Measurements from ENCODE around the gene PNPLA2. TPM values are rescaled to one million over a fixed set of nuclear protein-coding genes. Genes with fewer than 3 reads are reported as not detected.

Gene PNPLA2
- total and polyA plus RNA-seq, 10 of the 15 experiments (the other 5 are each of a cell fraction or from before 2014, with no cell fraction given) = 0.19 to 34.0 (median 8.1) TPM

GRCh38 chr11:858762-859339 is 40.1 kb downstream of the PNPLA2 start:
- H3K4me1 ChIP-seq (ENCODE audit: control insufficient read depth, insufficient read depth, low read length) = no peaks in the 10 kb centered on the region
- BruUV-seq (replicated peaks) = no TSS peak
- H3K9ac ChIP-seq (ENCODE audit: control insufficient read depth, insufficient read depth, low read length) = no peak overlapping the region
- FAIRE-seq (no peak), ATAC-seq (no peak), DNase-seq (ENCODE audit: low read depth, low spot score) (no peak)
- CTCF ChIA-PET = no interaction called here
- H3K36me3 ChIP-seq (ENCODE audit: control insufficient read depth in 2 of 2, insufficient read depth in 2 of 2, low read length in 1 of 2) = no peaks in the 10 kb centered on the region
- no peak overlapping the region for H3K27ac ChIP-seq (ENCODE audit: control insufficient read depth, insufficient read depth)
- H2AFZ ChIP-seq (ENCODE audit: control insufficient read depth, low read depth, low read length) = no peak overlapping the region
- in situ Hi-C loops (cut with MboI) = no loop called here
- H3K27me3 ChIP-seq (replicated peaks in 1 of 2; ENCODE audit: control insufficient read depth in 2 of 2, insufficient read depth in 2 of 2, low read length in 1 of 2) = no peaks in the 10 kb centered on the region
- H3K4me3 ChIP-seq = no peak overlapping the region
- no peaks in the 10 kb centered on the region for H3K79me2 ChIP-seq (ENCODE audit: control insufficient read depth, insufficient read depth, low read length)
- 90% methylated on average over 25 of the region's 37 CpGs for WGBS (ENCODE audit: insufficient coverage, insufficient replicate concordance, low lambda C conversion rate, missing lambda C conversion rate)
- RAD21 ChIA-PET (ENCODE audit: unreplicated experiment) = interaction anchor here (0.9 kb wide), 1 partner anchor 14 kb away, joined by 3 read pairs; no protein-coding TSS in a partner anchor
- TF ChIP-seq JUND (IDR thresholded peaks at IDR 0.05; ENCODE audit: low read depth, low read length) (no peak), ZZZ3 (IDR thresholded peaks at IDR 0.05; ENCODE audit: control insufficient read depth, insufficient read length, low read depth) (no peak), IKZF1 (conservative IDR thresholded peaks at IDR 0.05) (no peak), ZNF274 (IDR thresholded peaks at IDR 0.05; ENCODE audit: insufficient read depth, insufficient read length) (no peak), SRF (IDR thresholded peaks at IDR 0.05; ENCODE audit: low read depth in 2 of 2, low read length in 2 of 2) (no peak), NFYA (IDR thresholded peaks at IDR 0.05; ENCODE audit: borderline replicate concordance, low read depth, low read length) (no peak), ASH2L (IDR thresholded peaks at IDR 0.05; ENCODE audit: borderline replicate concordance, low read depth) (no peak), FOS (IDR thresholded peaks at IDR 0.05; ENCODE audit: borderline replicate concordance, extremely low read depth, insufficient read length) (no peak), CHD1 (IDR thresholded peaks at IDR 0.05; ENCODE audit: low read depth, low read length) (no peak)
- POLR2A ChIA-PET = interaction anchor here (0.7 kb wide), 1 partner anchor 417 kb away, joined by 3 read pairs; no protein-coding TSS in a partner anchor
- no peaks in the 10 kb centered on the region for H3K9me3 ChIP-seq (replicated peaks; ENCODE audit: control insufficient read depth, insufficient read depth, low read length)
- H3K4me2 ChIP-seq (ENCODE audit: control insufficient read depth, insufficient read depth) = no peak overlapping the region
- H4K20me1 ChIP-seq (ENCODE audit: control insufficient read depth, insufficient read depth) = no peaks in the 10 kb centered on the region
- intact Hi-C loops (cut with micrococcal nuclease; ENCODE audit: unreplicated experiment) = no loop called here
- SMC1A ChIA-PET (ENCODE audit: uncharacterized antibody, unreplicated experiment) = no interaction called here

Measured in GM12878 (cell line).